Mononuclear cell (primary cell): ENCODE results near the gene THSD4. TPM values are rescaled to one million over a fixed set of nuclear protein-coding genes. Genes with fewer than 3 reads are reported as not detected.

Experiments used
- H3K27me3 ChIP-seq: 2 replicates; pipeline ENCODE4 v1.6.0; 2011; ENCODE audit warnings: low read length, control low read depth; ENCODE audit not compliant: insufficient read depth
- H3K4me1 ChIP-seq: 2 replicates; pipeline ENCODE4 v1.5.1; 2011; ENCODE audit warnings: mild to moderate bottlenecking, low read length, control low read depth; ENCODE audit not compliant: insufficient read depth
- H3K4me3 ChIP-seq: 2 replicates; pipeline ENCODE4 v1.5.1; 2011; ENCODE audit warnings: mild to moderate bottlenecking, low read length, moderate library complexity
- H3K9me3 ChIP-seq: 2 replicates; pipeline ENCODE4 v1.5.1; 2011; ENCODE audit warnings: low read depth, mild to moderate bottlenecking, control low read depth, low read length
- total RNA-seq: library from RNA; depleted of rRNA; stranded (reverse); fragments of >200 nt; gene quantifications from one replicate; pipeline ENCODE4 v1.2.3, GENCODE V29; 2012

Gene THSD4
- total RNA-seq, 1 donor, result 0.10 TPM

DNA sequence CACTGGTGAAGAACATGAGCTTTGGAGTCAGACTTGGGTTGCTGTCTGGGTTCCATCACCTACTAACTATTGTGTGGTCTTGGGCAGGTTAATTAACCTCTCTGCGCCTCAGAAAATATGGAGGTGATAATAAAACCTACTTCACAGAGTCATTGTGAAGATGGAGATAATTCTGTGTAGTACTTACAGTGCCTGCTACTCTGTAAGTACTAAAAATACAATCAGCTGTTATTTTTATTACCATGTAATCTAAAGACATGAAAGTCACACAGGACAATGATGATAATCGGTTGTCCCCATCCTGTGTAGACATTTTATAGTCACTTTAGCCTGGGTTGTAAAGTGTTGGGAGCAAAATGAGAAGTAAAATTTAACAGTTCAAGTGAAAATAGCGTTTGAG is 334.1 kb downstream of the THSD4 start:
- Histone ChIP-seq H3K4me3 (no peak overlapping the region), H3K4me1 (no peaks in the 10 kb centered on the region), H3K9me3 (no peaks in the 10 kb centered on the region), H3K27me3 (peaks cover 2% of the 10 kb centered on the region)

DNA sequence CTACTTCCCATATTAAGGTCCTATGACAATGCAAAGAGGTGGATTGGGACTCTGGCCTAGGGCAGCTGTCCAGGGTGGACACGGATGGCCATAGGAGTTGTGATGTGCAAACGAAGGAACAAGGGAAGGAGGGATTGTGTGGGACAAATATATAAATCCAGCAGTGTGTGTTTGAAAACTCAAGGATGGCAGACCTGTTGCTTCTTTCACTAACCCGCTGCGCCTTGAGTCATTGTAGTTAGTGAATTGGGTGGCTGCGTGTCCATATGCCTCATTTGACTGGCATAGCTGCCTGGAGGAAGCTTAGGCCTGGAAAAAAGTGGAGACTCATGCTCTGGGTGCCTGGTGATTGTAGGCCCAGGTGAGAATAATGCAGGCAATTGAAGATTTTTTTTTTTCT is 334.7 kb downstream of the THSD4 start:
- no peak overlapping the region for H3K4me3 ChIP-seq
- H3K9me3 ChIP-seq, result no peaks in the 10 kb centered on the region
- no peaks in the 10 kb centered on the region for H3K4me1 ChIP-seq
- H3K27me3 ChIP-seq, result peaks cover 2% of the 10 kb centered on the region

DNA sequence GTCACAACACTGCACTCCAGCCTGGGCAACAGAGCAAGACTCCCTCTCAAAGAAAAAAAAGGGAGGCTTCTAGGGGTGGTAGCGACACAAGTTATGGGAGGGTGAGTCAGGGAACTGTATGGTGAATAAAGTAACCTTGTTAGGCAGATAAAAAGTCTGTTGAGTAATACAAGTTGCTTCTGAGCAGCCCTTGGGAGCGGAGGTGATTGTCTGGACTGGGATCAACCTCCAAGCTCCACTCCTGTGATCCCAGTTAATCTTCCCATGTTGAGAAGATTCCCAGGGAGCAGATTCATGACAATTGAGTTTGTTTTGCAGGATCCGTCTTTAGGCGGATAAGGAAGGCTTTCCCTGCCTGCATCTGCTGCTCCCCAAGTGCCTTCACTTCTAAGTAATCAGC is 335.9 kb downstream of the THSD4 start:
- no peak overlapping the region for H3K4me3 ChIP-seq
- no peaks in the 10 kb centered on the region for H3K9me3 ChIP-seq
- H3K4me1 ChIP-seq, result no peaks in the 10 kb centered on the region
- H3K27me3 ChIP-seq, result peaks cover 2% of the 10 kb centered on the region

DNA sequence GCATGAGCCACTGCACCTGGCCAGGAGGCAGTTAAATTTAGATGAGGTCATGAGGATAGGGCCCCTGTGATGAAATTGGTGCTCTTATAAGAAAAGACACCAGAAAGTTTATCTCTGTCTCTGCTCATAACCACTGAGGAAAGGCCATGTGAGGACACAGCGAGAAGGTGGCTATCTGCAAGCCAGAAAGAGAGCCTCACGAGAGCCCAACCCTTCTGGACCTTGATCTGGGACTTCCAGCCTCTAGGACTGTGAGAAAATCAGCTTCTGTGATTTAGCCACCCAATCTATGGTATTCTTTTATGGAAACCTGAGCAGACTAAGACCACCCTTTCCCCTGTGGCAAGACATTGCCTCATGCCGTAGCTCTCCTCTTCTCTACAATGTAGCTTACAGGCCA is 337.6 kb downstream of the THSD4 start:
- no peak overlapping the region for H3K4me3 ChIP-seq
- no peaks in the 10 kb centered on the region for H3K9me3 ChIP-seq
- H3K27me3 ChIP-seq, result peaks cover 2% of the 10 kb centered on the region
- no peaks in the 10 kb centered on the region for H3K4me1 ChIP-seq

DNA sequence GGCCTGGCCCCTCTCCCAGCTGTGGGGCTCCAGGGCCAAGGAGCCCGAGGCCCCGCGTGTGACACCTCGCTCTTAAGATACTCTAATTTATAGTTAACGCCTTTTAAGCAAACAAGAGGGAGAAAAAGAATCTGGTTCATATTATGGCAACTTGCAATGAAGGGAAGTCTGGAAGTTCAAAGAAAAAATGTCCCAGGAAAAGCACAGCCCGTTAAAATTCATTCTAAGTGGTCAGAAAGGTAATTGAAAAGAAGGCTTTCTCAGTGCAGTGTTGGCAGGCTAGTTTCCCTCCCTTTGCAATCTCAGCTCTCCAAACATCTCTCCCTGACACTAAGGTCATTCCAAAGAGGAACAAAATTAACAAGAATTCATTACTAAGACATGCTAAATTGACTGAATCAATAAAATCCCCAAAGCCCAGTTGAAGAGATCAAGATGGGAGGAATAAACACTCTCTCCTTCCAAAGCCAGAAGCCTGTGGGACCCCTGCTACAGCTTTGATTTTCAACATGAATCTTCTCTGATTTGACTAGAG is 339.3 kb downstream of the THSD4 start:
- Histone ChIP-seq H3K9me3 (no peaks in the 10 kb centered on the region), H3K27me3 (peaks cover 2% of the 10 kb centered on the region), H3K4me1 (no peaks in the 10 kb centered on the region), H3K4me3 (no peak overlapping the region)

DNA sequence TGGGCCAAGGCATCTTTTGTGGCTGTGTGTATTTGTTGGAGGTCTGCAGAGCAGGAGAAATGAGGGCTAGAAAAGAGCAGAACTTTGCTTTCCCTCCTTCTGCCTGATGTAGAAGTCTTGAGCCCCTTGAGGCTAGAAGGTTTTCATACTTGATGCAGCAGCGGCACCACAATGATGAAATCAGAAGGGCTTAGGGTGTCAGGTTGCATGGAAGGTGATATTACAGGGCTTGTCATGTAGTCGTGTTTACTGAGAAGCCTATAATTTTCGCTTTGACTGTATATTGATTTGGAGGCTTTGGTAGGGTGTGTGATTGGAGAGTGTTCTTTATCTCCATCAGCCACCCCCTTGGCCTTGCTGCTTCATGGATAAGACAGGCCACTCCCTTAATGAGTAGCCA is 339.8 kb downstream of the THSD4 start:
- no peaks in the 10 kb centered on the region for H3K9me3 ChIP-seq
- peaks cover 2% of the 10 kb centered on the region for H3K27me3 ChIP-seq
- no peak overlapping the region for H3K4me3 ChIP-seq
- no peaks in the 10 kb centered on the region for H3K4me1 ChIP-seq

DNA sequence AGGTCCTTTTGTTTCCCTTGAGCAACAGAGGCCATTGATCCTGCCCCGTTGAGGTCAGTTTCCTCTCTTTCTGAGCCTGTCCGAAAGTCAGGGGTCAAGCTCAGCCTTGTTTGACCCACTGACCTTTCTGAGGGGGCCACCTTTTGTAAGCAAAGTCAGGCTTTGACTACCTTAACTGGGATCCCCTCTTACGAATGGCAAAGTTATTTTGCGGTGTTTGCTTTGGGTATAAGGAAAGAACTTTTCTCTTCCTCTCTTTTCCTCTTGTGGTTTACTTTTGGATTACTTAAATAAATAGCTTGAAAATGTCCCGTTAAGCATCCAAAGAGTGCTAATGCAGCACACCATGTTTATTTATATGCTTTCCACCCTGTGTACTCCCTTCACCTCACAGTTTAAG is 340.6 kb downstream of the THSD4 start:
- Histone ChIP-seq H3K4me1 (no peaks in the 10 kb centered on the region), H3K27me3 (peaks cover 2% of the 10 kb centered on the region), H3K9me3 (no peaks in the 10 kb centered on the region), H3K4me3 (no peak overlapping the region)

DNA sequence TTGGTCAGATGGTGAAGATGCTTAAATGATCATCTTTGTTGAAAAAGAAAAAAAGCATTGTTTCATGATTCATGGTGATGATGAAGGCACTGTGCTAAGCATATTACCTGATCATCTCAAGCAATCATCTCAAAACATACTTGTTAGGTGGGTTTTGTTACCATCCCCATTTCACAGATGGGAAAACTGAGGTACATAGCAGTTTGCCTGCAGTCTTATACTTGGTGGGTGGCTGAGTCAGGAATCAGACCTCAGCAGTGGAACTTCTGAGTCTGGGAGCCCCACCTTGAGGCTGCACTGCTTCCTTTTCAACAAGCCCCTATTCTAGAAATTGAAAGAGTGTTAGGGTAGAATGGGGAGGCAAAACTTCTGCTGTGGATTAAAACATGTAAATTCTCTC is 341.1 kb downstream of the THSD4 start:
- peaks cover 2% of the 10 kb centered on the region for H3K27me3 ChIP-seq
- no peaks in the 10 kb centered on the region for H3K4me1 ChIP-seq
- no peaks in the 10 kb centered on the region for H3K9me3 ChIP-seq
- H3K4me3 ChIP-seq, result no peak overlapping the region

DNA sequence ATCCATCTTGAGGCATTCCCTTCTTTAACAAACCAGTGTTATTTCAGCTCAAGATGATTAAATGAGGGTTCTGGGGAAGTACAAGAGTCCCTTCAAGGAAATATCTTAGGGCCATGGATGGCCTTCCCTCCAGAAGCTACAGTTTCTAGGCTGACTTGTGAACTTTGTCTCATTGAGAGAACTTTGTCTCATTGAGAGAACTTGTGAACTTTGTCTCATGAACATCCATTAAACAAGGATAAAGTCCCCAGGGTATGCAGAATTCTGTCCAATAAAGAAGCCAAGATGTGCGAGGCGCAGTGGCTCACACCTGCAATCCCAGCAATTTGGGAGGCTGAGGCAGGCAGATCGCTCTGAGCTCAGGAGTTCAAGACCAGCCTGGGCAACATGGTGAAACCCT is 341.5 kb downstream of the THSD4 start:
- Histone ChIP-seq H3K4me3 (no peak overlapping the region), H3K4me1 (no peaks in the 10 kb centered on the region), H3K27me3 (peaks cover 2% of the 10 kb centered on the region), H3K9me3 (no peaks in the 10 kb centered on the region)

DNA sequence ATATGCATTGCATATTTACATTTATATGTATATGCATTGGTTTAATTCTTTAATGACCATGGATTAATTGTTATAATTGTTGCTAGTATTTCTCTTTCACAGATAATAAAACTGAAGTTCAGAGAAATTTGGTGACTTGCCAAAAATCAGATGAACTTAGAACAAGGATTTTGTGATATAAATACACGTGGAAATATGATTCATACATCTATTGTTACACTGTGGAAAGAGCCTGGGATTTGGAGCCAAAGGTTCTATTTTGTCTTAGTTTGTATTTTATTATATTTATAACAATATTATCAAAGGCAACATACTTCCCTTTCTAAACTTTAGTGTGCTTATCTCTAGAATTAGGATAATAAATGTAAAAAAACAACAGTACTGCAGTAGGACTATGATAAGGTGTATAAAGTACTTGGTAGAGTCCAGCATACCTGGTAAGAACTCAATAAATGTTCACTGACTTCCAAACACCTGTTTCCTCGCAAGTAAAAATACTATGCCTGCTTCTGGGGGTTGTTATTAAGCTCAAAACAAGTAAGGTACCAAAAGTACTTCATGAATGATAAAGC is 342.9 kb downstream of the THSD4 start:
- Histone ChIP-seq H3K9me3 (no peaks in the 10 kb centered on the region), H3K27me3 (peaks cover 2% of the 10 kb centered on the region), H3K4me1 (no peaks in the 10 kb centered on the region), H3K4me3 (no peak overlapping the region)

DNA sequence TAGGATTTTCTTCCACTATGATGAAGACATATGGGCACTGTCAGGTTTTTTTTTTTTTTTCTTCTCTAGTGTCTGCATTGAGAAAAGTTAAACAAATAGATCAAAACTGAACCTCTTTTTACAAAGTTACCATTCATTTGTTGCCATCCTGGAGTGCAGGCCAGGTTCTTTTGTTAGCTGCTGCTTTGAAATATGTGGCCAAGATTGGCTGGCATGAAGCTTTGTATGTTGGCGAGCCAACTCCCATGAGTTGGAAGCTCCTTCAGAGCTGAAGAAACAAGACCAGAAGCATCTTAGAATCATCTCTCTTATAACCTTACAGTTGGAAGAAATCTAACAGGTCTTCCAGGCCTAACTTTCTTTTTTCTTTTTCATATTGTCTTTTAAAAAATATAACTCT is 346.5 kb downstream of the THSD4 start:
- H3K4me3 ChIP-seq, result no peak overlapping the region
- no peaks in the 10 kb centered on the region for H3K4me1 ChIP-seq
- H3K27me3 ChIP-seq, result no peaks in the 10 kb centered on the region
- no peaks in the 10 kb centered on the region for H3K9me3 ChIP-seq

DNA sequence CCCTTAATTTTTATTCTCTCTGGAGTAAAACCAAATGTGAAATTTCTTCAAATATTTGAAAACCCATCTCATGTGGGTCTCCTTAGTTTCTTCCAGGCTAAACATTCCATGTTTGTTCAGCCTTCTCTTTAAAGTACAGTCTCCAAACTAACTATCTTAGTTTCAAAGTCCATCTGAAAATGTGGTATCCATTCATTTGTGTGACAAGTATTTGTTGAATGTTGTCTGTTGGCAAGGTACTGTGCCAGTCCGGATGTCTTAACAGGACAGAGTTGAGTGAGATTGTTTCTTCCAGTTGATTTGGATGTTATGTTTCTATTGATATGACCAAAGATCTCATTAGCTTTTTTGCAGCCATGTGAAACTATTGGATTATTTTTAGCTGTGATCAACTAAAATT is 347.4 kb downstream of the THSD4 start:
- Histone ChIP-seq H3K4me1 (no peaks in the 10 kb centered on the region), H3K9me3 (no peaks in the 10 kb centered on the region), H3K27me3 (no peaks in the 10 kb centered on the region), H3K4me3 (no peak overlapping the region)

DNA sequence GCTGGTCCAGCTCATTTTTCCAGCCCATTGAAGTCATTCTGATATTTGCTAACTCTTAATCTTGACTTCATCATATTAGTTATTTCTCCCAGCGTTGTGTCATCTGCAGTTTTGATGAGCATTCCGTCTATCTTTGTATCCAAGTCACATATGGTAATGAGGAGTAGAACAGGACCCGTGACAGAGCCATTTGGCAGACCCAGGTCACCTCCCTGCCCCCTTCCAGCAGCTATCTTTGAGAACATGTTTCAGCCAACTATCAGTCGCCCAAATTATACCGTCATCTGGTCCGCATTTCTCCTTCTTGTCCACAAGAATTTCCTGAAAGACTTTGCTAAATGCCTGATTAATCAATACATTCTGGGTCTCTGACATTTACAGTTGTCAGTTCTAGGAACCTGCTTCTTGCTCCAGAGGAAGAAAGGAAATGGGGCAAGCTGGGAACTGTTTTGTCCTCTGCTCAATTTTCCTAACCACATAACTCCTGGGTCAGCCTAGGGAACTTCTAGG is 347.9 kb downstream of the THSD4 start:
- Histone ChIP-seq H3K4me3 (no peak overlapping the region), H3K4me1 (no peaks in the 10 kb centered on the region)

DNA sequence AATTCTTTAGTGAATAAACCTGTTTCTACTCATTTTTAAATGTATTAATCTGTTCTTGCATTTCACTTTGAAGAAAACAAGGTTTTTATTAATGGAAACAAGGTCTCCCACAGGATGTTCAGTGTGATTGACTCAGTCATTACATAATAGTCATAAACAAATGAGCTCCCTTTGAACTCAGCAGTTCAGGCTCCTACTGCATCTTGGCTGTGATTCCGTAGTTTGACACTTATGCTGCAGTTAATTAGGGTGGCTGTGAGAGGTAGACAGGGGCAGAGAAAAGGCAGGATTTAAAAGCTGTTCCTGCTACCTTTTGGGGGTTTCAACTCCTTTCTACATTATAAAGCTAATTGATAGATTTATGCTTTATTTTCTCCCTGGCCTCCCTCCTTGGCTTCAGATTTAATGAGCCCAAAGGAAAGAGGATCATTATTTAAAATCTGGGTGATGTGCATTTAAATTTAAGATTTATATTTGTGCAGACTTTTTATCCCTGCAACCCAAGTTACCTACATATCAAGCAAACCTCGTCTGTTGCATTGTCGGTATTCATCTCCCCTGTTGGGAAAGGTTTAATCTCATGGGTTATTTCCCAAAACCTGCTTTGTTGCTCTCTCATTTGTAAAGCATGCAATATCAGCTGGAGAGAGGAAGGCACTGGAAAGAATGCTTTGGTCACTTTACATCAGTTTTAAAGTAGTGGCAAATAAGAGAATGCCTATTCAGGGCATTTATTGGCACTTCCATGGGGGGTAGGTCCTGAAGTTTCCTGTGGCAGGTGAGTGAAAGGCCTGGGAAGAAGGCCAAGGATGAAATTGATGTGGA is 350.1 kb downstream of the THSD4 start:
- Histone ChIP-seq H3K9me3 (no peaks in the 10 kb centered on the region), H3K4me1 (no peaks in the 10 kb centered on the region), H3K27me3 (no peaks in the 10 kb centered on the region), H3K4me3 (no peak overlapping the region)

More for the DNA sequence above, 347.9 kb downstream of the THSD4 start:
- Histone ChIP-seq H3K27me3 (no peaks in the 10 kb centered on the region), H3K9me3 (no peaks in the 10 kb centered on the region)

DNA sequence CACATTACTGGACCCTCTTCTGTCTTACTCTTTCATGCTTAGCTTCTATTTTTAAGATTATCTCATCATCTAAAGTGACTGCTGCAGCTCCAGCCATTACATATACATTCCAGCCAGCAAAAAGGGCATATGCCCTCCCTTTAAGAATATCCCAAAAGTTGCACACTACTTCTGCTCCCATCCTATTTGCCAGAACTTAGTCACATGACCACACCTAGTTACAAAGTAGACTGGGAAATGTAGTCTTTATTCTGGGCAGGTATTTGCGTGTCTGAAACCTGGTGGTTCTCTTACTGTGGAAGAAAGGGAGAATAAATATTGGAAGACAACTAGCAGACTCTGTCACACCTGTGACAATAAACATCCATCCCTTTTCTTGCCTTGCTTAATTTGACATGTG is 353.4 kb downstream of the THSD4 start:
- no peak overlapping the region for H3K4me3 ChIP-seq
- H3K27me3 ChIP-seq, result no peaks in the 10 kb centered on the region
- H3K9me3 ChIP-seq, result no peaks in the 10 kb centered on the region
- no peaks in the 10 kb centered on the region for H3K4me1 ChIP-seq

DNA sequence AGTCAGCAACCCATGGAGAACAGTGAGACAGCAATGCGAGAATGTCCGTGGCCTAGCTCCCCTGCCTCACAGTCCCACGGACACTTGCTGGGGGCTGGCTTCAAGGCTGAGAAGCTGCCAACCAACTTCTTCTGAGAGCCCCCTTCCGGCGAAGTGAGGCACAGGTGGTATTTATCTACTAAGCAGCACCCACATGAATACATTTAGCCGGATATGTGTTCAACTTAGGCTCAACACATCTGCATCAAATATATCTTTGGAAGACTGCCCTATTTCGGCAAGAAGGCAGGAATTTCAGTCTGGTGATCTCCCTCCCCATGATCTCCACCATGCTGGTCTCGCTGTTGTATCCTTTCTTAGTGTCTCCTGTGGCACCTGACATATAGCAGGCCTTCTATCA is 354.1 kb downstream of the THSD4 start:
- H3K4me3 ChIP-seq, result no peak overlapping the region
- H3K4me1 ChIP-seq, result no peaks in the 10 kb centered on the region
- no peaks in the 10 kb centered on the region for H3K27me3 ChIP-seq
- H3K9me3 ChIP-seq, result no peaks in the 10 kb centered on the region
